Testis (tissue), 3 donors: Measurements from ENCODE around the gene ABHD17B. TPM values are rescaled to one million over a fixed set of nuclear protein-coding genes. Genes with fewer than 3 reads are reported as not detected.

Source experiments
- DNase-seq: peaks from one replicate; pipeline ENCODE4 v3.0.0-alpha.2; 2019
- H3K27ac ChIP-seq, 2 donors: fragments of 200-600 bp; sonication (generic); one replicate each; pipeline ENCODE4 v1.5.1; 2019
- H3K27me3 ChIP-seq: fragments of 200-600 bp; sonication (generic); one replicate; pipeline ENCODE4 v1.5.1; 2019
- H3K36me3 ChIP-seq: fragments of 200-600 bp; sonication (generic); one replicate; pipeline ENCODE4 v1.5.1; 2017; ENCODE audit warnings: low read depth; ENCODE audit errors: missing control alignments
- H3K4me1 ChIP-seq: fragments of 200-600 bp; sonication (generic); one replicate; pipeline ENCODE4 v1.5.1; 2019
- H3K4me3 ChIP-seq, 2 donors: fragments of 200-600 bp; sonication (generic); one replicate each; pipeline ENCODE4 v1.5.1; 2017 to 2019
- H3K9me3 ChIP-seq: fragments of 200-600 bp; sonication (generic); one replicate; pipeline ENCODE4 v1.5.1; 2017
- CTCF ChIP-seq, 3 experiments: fragments of 450-650 bp in 2 of 3; fragments of 200-600 bp in 1 of 3; sonication (generic) in 1 of 3; IDR thresholded peaks; one replicate each; pipeline ENCODE4 v1.5.1; 2016 to 2019; ENCODE audit warnings: antibody characterized with exemption in 3 of 3, mild to moderate bottlenecking in 2 of 3, moderate library complexity in 1 of 3
- POLR2A ChIP-seq: fragments of 450-650 bp; IDR thresholded peaks from one replicate; pipeline ENCODE4 v1.6.1; 2017; ENCODE audit warnings: antibody characterized with exemption, mild to moderate bottlenecking, moderate library complexity
- WGBS, 2 donors: methylation state at CpG; one replicate each; pipeline ENCODE4 v1.1.5; 2018; 5-methylcytosine and 5-hydroxymethylcytosine counted together
- intact Hi-C: fragments of 100-400 bp; cut with DNase I; formaldehyde crosslinking; loops from one replicate; pipeline ENCODE4 v1.15.1; 2023; ENCODE audit warnings: low total_unique reads
- polyA plus RNA-seq: library from polyadenylated mRNA; stranded (reverse); fragments of 350-450 nt; fragmentation: Illumina TruSeq; extraction: RNeasy Lipid Tissue Mini Kit (QIAGEN cat#74804); gene quantifications from one replicate; pipeline ENCODE4 v1.2.3, GENCODE V29; 2014; ENCODE audit warnings: low read depth, low replicate concordance; ENCODE audit not compliant: insufficient read depth
- small RNA-seq, 2 donors: library from RNA; depleted of rRNA; stranded (forward); fragments of <200 nt; gene quantifications; one replicate each; pipeline ENCODE3, GENCODE V24; 2016
- total RNA-seq, 2 donors: library from RNA; depleted of rRNA; stranded (reverse); fragments of >200 nt; gene quantifications; one replicate each; pipeline ENCODE4 v1.2.3, GENCODE V29; 2016

ABHD17B gene
- total and polyA plus RNA-seq, 3 donors from 2014 or later = 31.3 to 42.2 (median 41.3) TPM

GRCh38 chr9:71816916-71817451, 94.0 kb downstream of the ABHD17B start:
- 56 to 69% methylated on average over 9 of the region's 9 CpGs for WGBS, 2 donors
- intact Hi-C loops = no loop called here
- DNase-seq = no peak

More at GRCh38 chr9:71816916-71817451, 94.0 kb downstream of the ABHD17B start:
- Histone ChIP-seq H3K27ac (peak overlapping the region in 1 of 2 donors; percentile 71), H3K4me3 (no peak overlapping the region), H3K9me3 (no peaks in the 10 kb centered on the region), H3K4me1 (peaks cover 21% of the 10 kb centered on the region), H3K36me3 (no peaks in the 10 kb centered on the region), H3K27me3 (no peaks in the 10 kb centered on the region)
- TF ChIP-seq CTCF (IDR thresholded peaks at IDR 0.05) (no peak), POLR2A (no peak)

Small RNA genes lying within 50 kb of the gene (small RNA-seq; reads per million reads assigned to genes)
- 0 reads per million in 2 donors for gene RF00019

Other genes starting within 250 kb of the ABHD17B start
- gene CEMIP2, start 142.7 kb downstream of the ABHD17B start, total RNA-seq = 100 to 1,000 TPM; 109 to 146 TPM
- 18.3 TPM for gene CEMIP2, start 142.7 kb downstream of the ABHD17B start, polyA plus RNA-seq
- gene C9orf85, start 446 bp upstream of the ABHD17B start, total RNA-seq = 10 to 100 TPM; 11.8 to 14.4 TPM
- 8.0 TPM for gene C9orf85, start 446 bp upstream of the ABHD17B start, polyA plus RNA-seq
- 1 to 10 TPM; 3.1 to 7.9 TPM for gene C9orf57, start 149.4 kb upstream of the ABHD17B start, total RNA-seq
- 34.1 TPM for gene C9orf57, start 149.4 kb upstream of the ABHD17B start, polyA plus RNA-seq
- gene GDA, start 238.2 kb upstream of the ABHD17B start, total RNA-seq = 1 to 10 TPM; 1.7 to 3.7 TPM
- gene GDA, start 238.2 kb upstream of the ABHD17B start, polyA plus RNA-seq = 2.1 TPM